CD4-positive, alpha-beta T cell (primary cell): ENCODE results near the gene STK24. TPM values are rescaled to one million over a fixed set of nuclear protein-coding genes. Genes with fewer than 3 reads are reported as not detected.
A peak's percentile ranks its signal among the peaks of the same experiment; 100 is the strongest.

Source experiments
- ATAC-seq: fragments of 200-7000 bp; cut with Tn5 transposase; one replicate; pipeline ENCODE4 v1.10.0; 2022; ENCODE audit warnings: mild to moderate bottlenecking; ENCODE audit not compliant: poor library complexity
- CTCF ChIA-PET: fragments of 350-600 bp; sonication (Branson Sonifier 250); formaldehyde crosslinking; loops from one replicate; lab custom pipeline; 2021; ENCODE audit warnings: antibody characterized with exemption, inconsistent platforms; lab: Charles Lee
- POLR2A ChIA-PET: fragments of 350-600 bp; sonication (Branson Sonifier 250); formaldehyde crosslinking; loops from one replicate; lab custom pipeline; 2021; ENCODE audit warnings: antibody characterized with exemption, inconsistent platforms; lab: Charles Lee
- DNase-seq, 14 experiments: peaks; one replicate each; pipeline ENCODE4 v3.0.0-alpha.2; 2013 to 2020; ENCODE audit warnings: mixed read lengths in 2 of 14
- H3K27ac ChIP-seq, 2 donors: one replicate each; pipeline versions ENCODE4 v1.5.1 to v1.7.0; 2013; ENCODE audit warnings: low read length in 2 of 2, low read depth in 1 of 2, mild to moderate bottlenecking in 1 of 2
- H3K27me3 ChIP-seq, 2 experiments: 1 replicate in 1 of 2; 2 replicates in 1 of 2; pipeline versions ENCODE4 v1.6.1 to v1.7.0; 2013; ENCODE audit warnings: low read length in 2 of 2, control low read depth in 1 of 2, mild to moderate bottlenecking in 1 of 2, moderate library complexity in 1 of 2; ENCODE audit not compliant: insufficient read depth in 2 of 2, control insufficient read depth in 1 of 2
- H3K36me3 ChIP-seq: one replicate; pipeline ENCODE4 v1.6.1; 2013; ENCODE audit warnings: low read length, control low read depth; ENCODE audit not compliant: insufficient read depth
- H3K4me1 ChIP-seq: one replicate; pipeline ENCODE4 v1.6.1; 2013; ENCODE audit warnings: low read length, control low read depth; ENCODE audit not compliant: insufficient read depth
- H3K4me3 ChIP-seq: one replicate; pipeline ENCODE4 v1.5.1; 2013; ENCODE audit warnings: mild to moderate bottlenecking, low read length, moderate library complexity
- H3K9me3 ChIP-seq, 2 experiments: 1 replicate in 1 of 2; 2 replicates in 1 of 2; pipeline versions ENCODE4 v1.6.1 to v1.7.0; 2013; ENCODE audit warnings: low read length in 2 of 2, mild to moderate bottlenecking in 2 of 2, control low read depth in 1 of 2, moderate library complexity in 1 of 2; ENCODE audit not compliant: control insufficient read depth in 1 of 2, insufficient read depth in 1 of 2
- H3K27ac Mint-ChIP-seq: one replicate; pipeline ENCODE4 v1.8.0; 2020; ENCODE audit warnings: mixed read lengths
- H3K27me3 Mint-ChIP-seq: one replicate; pipeline ENCODE4 v1.8.0; 2021; ENCODE audit warnings: mixed read lengths
- H3K36me3 Mint-ChIP-seq: one replicate; pipeline ENCODE4 v1.8.0; 2021; ENCODE audit warnings: low read depth, mixed read lengths
- H3K4me1 Mint-ChIP-seq: one replicate; pipeline ENCODE4 v1.8.0; 2021; ENCODE audit warnings: low read depth, mixed read lengths
- H3K4me3 Mint-ChIP-seq: one replicate; pipeline ENCODE4 v1.8.0; 2020; ENCODE audit warnings: mild to moderate bottlenecking, mixed read lengths
- H3K9me3 Mint-ChIP-seq: one replicate; pipeline ENCODE4 v1.8.0; 2020; ENCODE audit warnings: mixed read lengths
- intact Hi-C, 2 experiments: fragments of 100-400 bp; cut with DNase I in 1 of 2; cut with micrococcal nuclease in 1 of 2; formaldehyde crosslinking; loops; one replicate each; pipeline versions ENCODE4 v1.15.1 to v1.9.0; 2023 to 2025; cut with DNase I, micrococcal nuclease
- total RNA-seq, 174 experiments: library from RNA in 2 of 174; stranded (reverse) in 2 of 174; gene quantifications; one replicate each; pipeline ENCODE4 v1.2.3 and lab custom pipeline; 2021 to 2026
- TF ChIP-seq, protein P1 (sequence below): fragments of 200-600 bp; IDR thresholded peaks from one replicate; pipeline ENCODE4 v1.8.0; 2022; ENCODE audit warnings: antibody characterized with exemption, mild to moderate bottlenecking

Gene STK24
- total RNA-seq, 2 experiments from 2014 or later: 82.3 to 85.2 TPM

DNA sequence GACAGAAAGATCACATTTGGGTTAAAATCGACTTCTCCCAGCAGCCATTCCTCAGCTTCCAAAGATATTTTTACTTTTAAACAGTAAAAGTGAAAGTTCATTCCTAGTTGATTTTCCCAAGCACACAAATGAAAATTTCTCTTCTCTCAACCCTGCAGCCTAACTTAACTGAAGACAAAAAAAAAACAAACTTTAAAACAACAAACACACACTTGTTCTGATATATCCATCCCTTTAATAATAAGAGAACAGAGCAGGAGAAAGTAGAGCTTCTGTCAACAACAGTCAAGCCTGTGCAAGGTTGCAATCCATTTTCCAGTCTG lies 72.9 kb downstream of the STK24 start:
- H3K27ac ChIP-seq: no peak overlapping the region
- POLR2A ChIA-PET: no interaction called here
- intact Hi-C loops: no loop called here

GRCh38 chr13:98503175-98504028 lies 73.5 kb downstream of the STK24 start:
- Mint-ChIP-seq H3K9me3 (no peaks in the 10 kb centered on the region), H3K27ac (peak overlapping the region; percentile 81), H3K4me1 (peaks cover 84% of the 10 kb centered on the region), H3K27me3 (no peaks in the 10 kb centered on the region), H3K36me3 (peaks cover 45% of the 10 kb centered on the region), H3K4me3 (peak overlapping the region; percentile 20)
- DNase-seq (no peak), ATAC-seq (no peak)
- H3K4me1 ChIP-seq: peaks cover 60% of the 10 kb centered on the region
- H3K4me3 ChIP-seq: no peak overlapping the region
- H3K27me3 ChIP-seq: no peaks in the 10 kb centered on the region
- ChIA-PET POLR2A (interaction anchor here (0.7 kb wide), 1 partner anchor 19 kb away, joined by 3 read pairs; no protein-coding TSS in a partner anchor), CTCF (interaction anchor here (0.9 to 1.5 kb wide), 4 partner anchors 15 to 58 kb away, joined by 3 to 5 read pairs (median 4); no protein-coding TSS in a partner anchor)
- H3K27ac ChIP-seq: no peak overlapping the region
- peaks cover 42% of the 10 kb centered on the region for H3K36me3 ChIP-seq
- no peaks in the 10 kb centered on the region for H3K9me3 ChIP-seq
- intact Hi-C loops: no loop called here
- TF ChIP-seq, protein P1, sequence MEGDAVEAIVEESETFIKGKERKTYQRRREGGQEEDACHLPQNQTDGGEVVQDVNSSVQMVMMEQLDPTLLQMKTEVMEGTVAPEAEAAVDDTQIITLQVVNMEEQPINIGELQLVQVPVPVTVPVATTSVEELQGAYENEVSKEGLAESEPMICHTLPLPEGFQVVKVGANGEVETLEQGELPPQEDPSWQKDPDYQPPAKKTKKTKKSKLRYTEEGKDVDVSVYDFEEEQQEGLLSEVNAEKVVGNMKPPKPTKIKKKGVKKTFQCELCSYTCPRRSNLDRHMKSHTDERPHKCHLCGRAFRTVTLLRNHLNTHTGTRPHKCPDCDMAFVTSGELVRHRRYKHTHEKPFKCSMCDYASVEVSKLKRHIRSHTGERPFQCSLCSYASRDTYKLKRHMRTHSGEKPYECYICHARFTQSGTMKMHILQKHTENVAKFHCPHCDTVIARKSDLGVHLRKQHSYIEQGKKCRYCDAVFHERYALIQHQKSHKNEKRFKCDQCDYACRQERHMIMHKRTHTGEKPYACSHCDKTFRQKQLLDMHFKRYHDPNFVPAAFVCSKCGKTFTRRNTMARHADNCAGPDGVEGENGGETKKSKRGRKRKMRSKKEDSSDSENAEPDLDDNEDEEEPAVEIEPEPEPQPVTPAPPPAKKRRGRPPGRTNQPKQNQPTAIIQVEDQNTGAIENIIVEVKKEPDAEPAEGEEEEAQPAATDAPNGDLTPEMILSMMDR: no peak

More for the DNA sequence above, 72.9 kb downstream of the STK24 start:
- ATAC-seq (no peak), DNase-seq (no peak)
- Mint-ChIP-seq H3K27me3 (no peaks in the 10 kb centered on the region), H3K36me3 (peaks cover 44% of the 10 kb centered on the region), H3K4me3 (no peak overlapping the region), H3K9me3 (no peaks in the 10 kb centered on the region), H3K27ac (peak overlapping the region; percentile 81), H3K4me1 (peaks cover 88% of the 10 kb centered on the region)
- no peaks in the 10 kb centered on the region for H3K9me3 ChIP-seq
- TF ChIP-seq, protein P1: no peak
- peaks cover 60% of the 10 kb centered on the region for H3K4me1 ChIP-seq
- peaks cover 37% of the 10 kb centered on the region for H3K36me3 ChIP-seq
- no peak overlapping the region for H3K4me3 ChIP-seq
- CTCF ChIA-PET: interaction anchor here (0.9 to 2.1 kb wide), 9 partner anchors 9 to 169 kb away, joined by 3 to 8 read pairs (median 4); no protein-coding TSS in a partner anchor
- no peaks in the 10 kb centered on the region for H3K27me3 ChIP-seq

DNA sequence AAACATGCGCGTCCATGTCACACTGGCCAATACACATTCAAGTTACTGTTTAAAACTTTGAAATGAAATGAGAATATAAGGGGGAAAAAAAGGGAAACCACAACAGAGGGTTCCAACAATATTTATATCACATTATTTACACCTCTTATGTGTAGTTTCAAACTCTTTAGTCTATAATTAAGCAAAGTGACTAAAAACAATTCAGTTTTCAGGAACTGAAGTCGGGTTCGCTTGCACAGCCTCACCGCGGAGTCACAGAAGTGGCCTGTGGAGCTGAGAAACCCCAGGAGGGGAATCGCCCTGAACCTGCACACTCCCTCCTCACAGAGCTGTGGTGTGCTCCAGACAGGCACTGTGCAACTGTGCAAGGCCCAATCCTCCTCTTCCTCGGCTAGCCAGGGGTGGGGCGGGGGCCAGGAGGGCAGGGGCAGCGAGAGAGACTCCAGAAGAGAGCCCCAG lies 75.9 kb downstream of the STK24 start:
- H3K36me3 ChIP-seq: peaks cover 44% of the 10 kb centered on the region
- intact Hi-C loops: no loop called here

More for the DNA sequence above, 75.9 kb downstream of the STK24 start:
- Mint-ChIP-seq H3K27ac (peak overlapping the region; percentile 47), H3K27me3 (no peaks in the 10 kb centered on the region), H3K4me1 (peaks cover 87% of the 10 kb centered on the region), H3K36me3 (peaks cover 70% of the 10 kb centered on the region), H3K4me3 (no peak overlapping the region), H3K9me3 (no peaks in the 10 kb centered on the region)
- CTCF ChIA-PET: interaction anchor here (1.4 kb wide), 2 partner anchors 14 to 152 kb away, joined by 3 to 4 read pairs; no protein-coding TSS in a partner anchor
- H3K27ac ChIP-seq: no peak overlapping the region
- POLR2A ChIA-PET: no interaction called here
- H3K4me3 ChIP-seq: no peak overlapping the region
- no peaks in the 10 kb centered on the region for H3K9me3 ChIP-seq
- H3K27me3 ChIP-seq: no peaks in the 10 kb centered on the region
- TF ChIP-seq, protein P1: no peak
- DNase-seq: no peak
- peaks cover 58% of the 10 kb centered on the region for H3K4me1 ChIP-seq
- ATAC-seq: no peak
